ENCODE results near the gene C5AR1. TPM values are rescaled to one million over a fixed set of nuclear protein-coding genes. Genes with fewer than 3 reads are reported as not detected.

The C5AR1 gene
- total and polyA plus RNA-seq, 4 donors, result 1.8 to 5.3 (median 3.2) TPM

DNA sequence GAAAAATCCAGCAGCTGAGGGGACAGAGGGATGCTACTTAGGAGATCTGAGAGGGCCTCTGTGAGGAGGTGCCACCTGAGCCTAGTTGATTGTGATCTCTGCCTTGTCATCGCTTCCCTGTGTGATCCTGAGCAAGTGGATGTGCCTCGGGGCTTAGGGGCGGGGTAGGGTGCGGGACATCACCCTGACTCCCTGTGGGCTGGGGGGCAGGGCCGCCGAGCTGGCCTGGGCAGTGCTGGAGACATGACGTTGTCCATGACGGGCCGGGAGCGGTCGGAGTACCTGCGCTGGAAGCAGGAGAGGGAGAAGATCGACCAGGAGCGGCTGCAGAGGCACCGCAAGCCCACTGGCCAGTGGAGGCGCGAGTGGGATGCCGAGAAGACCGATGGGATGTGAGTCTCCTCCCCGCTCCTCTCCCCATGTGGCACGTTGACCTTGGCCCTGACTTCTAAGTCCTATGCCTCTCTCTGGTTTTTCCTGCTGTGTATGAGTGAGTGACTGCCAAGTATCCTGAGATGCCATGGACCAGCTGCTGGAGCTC is 43.2 kb upstream of the C5AR1 start:
- TF ChIP-seq JUND (IDR thresholded peaks at IDR 0.05) (no peak), RAD21 (IDR thresholded peaks at IDR 0.05) (no peak), FOXA1 (IDR thresholded peaks at IDR 0.05) (no peak), FOXA2 (IDR thresholded peaks at IDR 0.05) (no peak), YY1 (IDR thresholded peaks at IDR 0.05) (no peak), EGR1 (IDR thresholded peaks at IDR 0.05; ENCODE audit: low read depth in 2 of 2) (no peak), NR2F2 (IDR thresholded peaks at IDR 0.05) (no peak)
- TF ChIP-seq, protein P1, sequence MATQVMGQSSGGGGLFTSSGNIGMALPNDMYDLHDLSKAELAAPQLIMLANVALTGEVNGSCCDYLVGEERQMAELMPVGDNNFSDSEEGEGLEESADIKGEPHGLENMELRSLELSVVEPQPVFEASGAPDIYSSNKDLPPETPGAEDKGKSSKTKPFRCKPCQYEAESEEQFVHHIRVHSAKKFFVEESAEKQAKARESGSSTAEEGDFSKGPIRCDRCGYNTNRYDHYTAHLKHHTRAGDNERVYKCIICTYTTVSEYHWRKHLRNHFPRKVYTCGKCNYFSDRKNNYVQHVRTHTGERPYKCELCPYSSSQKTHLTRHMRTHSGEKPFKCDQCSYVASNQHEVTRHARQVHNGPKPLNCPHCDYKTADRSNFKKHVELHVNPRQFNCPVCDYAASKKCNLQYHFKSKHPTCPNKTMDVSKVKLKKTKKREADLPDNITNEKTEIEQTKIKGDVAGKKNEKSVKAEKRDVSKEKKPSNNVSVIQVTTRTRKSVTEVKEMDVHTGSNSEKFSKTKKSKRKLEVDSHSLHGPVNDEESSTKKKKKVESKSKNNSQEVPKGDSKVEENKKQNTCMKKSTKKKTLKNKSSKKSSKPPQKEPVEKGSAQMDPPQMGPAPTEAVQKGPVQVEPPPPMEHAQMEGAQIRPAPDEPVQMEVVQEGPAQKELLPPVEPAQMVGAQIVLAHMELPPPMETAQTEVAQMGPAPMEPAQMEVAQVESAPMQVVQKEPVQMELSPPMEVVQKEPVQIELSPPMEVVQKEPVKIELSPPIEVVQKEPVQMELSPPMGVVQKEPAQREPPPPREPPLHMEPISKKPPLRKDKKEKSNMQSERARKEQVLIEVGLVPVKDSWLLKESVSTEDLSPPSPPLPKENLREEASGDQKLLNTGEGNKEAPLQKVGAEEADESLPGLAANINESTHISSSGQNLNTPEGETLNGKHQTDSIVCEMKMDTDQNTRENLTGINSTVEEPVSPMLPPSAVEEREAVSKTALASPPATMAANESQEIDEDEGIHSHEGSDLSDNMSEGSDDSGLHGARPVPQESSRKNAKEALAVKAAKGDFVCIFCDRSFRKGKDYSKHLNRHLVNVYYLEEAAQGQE (IDR thresholded peaks at IDR 0.05), result no peak
- Histone ChIP-seq H3K27me3 (ENCODE audit: control insufficient read depth in 4 of 4, insufficient read depth in 4 of 4, low read length in 3 of 4) (no peaks in the 10 kb centered on the region), H3K4me1 (ENCODE audit: control insufficient read depth in 4 of 4, insufficient read depth in 4 of 4, low read length in 3 of 4) (peaks cover 0 to 5% (median 0%) of the 10 kb centered on the region in 4 donors), H3K4me3 (ENCODE audit: low read depth in 1 of 3, low read length in 3 of 3) (no peak overlapping the region), H3K9me3 (ENCODE audit: control insufficient read depth in 4 of 4, low read length in 3 of 4) (no peaks in the 10 kb centered on the region), H3K36me3 (ENCODE audit: control insufficient read depth in 4 of 4, insufficient read depth in 3 of 4, low read depth in 1 of 4, low read length in 3 of 4) (peaks cover 19 to 61% (median 27%) of the 10 kb centered on the region in 4 donors), H3K27ac (ENCODE audit: low read depth in 1 of 2, low read length in 2 of 2) (no peak overlapping the region), H3K9ac (ENCODE audit: low read depth in 1 of 2, low read length in 2 of 2) (no peak overlapping the region)
- no peak for DNase-seq (ENCODE audit: low spot score)
- WGBS, result 97% methylated on average over 21 of the region's 21 CpGs

DNA sequence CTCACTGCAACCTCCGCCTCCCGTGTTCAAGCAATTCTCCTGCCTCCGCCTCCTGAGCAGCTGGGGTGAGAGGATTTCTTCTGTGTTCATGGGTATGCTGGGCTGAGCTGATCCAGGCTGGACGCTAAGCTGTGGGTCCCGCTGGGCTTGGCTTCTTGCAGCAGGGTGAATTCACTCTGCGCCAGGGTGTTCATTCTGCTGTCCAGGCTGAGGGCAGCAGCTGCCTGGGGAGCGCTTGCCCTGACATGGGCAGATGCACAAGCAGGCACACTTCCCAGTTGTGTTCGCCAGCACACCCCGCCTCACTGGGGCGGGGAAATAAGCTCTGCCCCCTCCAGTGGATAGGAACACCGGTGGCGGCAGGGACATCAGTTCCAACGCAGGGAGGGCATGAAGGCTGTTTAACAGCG is 42.3 kb upstream of the C5AR1 start:
- Histone ChIP-seq H3K4me1 (ENCODE audit: control insufficient read depth in 4 of 4, insufficient read depth in 4 of 4, low read length in 3 of 4) (peaks cover 0 to 5% (median 0%) of the 10 kb centered on the region in 4 donors), H3K9ac (ENCODE audit: low read depth in 1 of 2, low read length in 2 of 2) (no peak overlapping the region), H3K27ac (ENCODE audit: low read depth in 1 of 2, low read length in 2 of 2) (no peak overlapping the region), H3K4me3 (ENCODE audit: low read depth in 1 of 3, low read length in 3 of 3) (no peak overlapping the region), H3K36me3 (ENCODE audit: control insufficient read depth in 4 of 4, insufficient read depth in 3 of 4, low read depth in 1 of 4, low read length in 3 of 4) (peaks cover 18 to 59% (median 27%) of the 10 kb centered on the region in 4 donors), H3K9me3 (ENCODE audit: control insufficient read depth in 4 of 4, low read length in 3 of 4) (no peaks in the 10 kb centered on the region), H3K27me3 (ENCODE audit: control insufficient read depth in 4 of 4, insufficient read depth in 4 of 4, low read length in 3 of 4) (no peaks in the 10 kb centered on the region)
- no peak for TF ChIP-seq HNF4G (IDR thresholded peaks at IDR 0.05)
- TF ChIP-seq, protein P2, sequence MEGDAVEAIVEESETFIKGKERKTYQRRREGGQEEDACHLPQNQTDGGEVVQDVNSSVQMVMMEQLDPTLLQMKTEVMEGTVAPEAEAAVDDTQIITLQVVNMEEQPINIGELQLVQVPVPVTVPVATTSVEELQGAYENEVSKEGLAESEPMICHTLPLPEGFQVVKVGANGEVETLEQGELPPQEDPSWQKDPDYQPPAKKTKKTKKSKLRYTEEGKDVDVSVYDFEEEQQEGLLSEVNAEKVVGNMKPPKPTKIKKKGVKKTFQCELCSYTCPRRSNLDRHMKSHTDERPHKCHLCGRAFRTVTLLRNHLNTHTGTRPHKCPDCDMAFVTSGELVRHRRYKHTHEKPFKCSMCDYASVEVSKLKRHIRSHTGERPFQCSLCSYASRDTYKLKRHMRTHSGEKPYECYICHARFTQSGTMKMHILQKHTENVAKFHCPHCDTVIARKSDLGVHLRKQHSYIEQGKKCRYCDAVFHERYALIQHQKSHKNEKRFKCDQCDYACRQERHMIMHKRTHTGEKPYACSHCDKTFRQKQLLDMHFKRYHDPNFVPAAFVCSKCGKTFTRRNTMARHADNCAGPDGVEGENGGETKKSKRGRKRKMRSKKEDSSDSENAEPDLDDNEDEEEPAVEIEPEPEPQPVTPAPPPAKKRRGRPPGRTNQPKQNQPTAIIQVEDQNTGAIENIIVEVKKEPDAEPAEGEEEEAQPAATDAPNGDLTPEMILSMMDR (IDR thresholded peaks at IDR 0.05; ENCODE audit: low read depth, low read length, missing input control), result no peak
- TF ChIP-seq FOXA2 (IDR thresholded peaks at IDR 0.05), result no peak
- peak in 1 of 2 donors; percentile 15 for TF ChIP-seq RXRA (IDR thresholded peaks at IDR 0.05)
- TF ChIP-seq, protein P1 (IDR thresholded peaks at IDR 0.05), result peak; percentile 48
- no peak for TF ChIP-seq EGR1 (IDR thresholded peaks at IDR 0.05; ENCODE audit: low read depth in 2 of 2)
- TF ChIP-seq RAD21 (IDR thresholded peaks at IDR 0.05), result no peak
- TF ChIP-seq, protein P3, sequence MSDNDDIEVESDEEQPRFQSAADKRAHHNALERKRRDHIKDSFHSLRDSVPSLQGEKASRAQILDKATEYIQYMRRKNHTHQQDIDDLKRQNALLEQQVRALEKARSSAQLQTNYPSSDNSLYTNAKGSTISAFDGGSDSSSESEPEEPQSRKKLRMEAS (IDR thresholded peaks at IDR 0.05), result no peak
- TF ChIP-seq, protein P4, sequence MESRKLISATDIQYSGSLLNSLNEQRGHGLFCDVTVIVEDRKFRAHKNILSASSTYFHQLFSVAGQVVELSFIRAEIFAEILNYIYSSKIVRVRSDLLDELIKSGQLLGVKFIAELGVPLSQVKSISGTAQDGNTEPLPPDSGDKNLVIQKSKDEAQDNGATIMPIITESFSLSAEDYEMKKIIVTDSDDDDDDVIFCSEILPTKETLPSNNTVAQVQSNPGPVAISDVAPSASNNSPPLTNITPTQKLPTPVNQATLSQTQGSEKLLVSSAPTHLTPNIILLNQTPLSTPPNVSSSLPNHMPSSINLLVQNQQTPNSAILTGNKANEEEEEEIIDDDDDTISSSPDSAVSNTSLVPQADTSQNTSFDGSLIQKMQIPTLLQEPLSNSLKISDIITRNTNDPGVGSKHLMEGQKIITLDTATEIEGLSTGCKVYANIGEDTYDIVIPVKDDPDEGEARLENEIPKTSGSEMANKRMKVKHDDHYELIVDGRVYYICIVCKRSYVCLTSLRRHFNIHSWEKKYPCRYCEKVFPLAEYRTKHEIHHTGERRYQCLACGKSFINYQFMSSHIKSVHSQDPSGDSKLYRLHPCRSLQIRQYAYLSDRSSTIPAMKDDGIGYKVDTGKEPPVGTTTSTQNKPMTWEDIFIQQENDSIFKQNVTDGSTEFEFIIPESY (IDR thresholded peaks at IDR 0.05), result no peak
- peak; percentile 23 for TF ChIP-seq YY1 (IDR thresholded peaks at IDR 0.05)
- peak; percentile 11 to 29 for TF ChIP-seq HNF4A (conservative IDR thresholded peaks at IDR 0.05)
- peak; percentile 41 for TF ChIP-seq SP1 (IDR thresholded peaks at IDR 0.05)
- 60% methylated on average over 14 of the region's 14 CpGs for WGBS
- no peak for DNase-seq (ENCODE audit: low spot score)

Data from liver (tissue), 9 donors.